Spinal cord (tissue), 4 donors: ENCODE measurements around the gene PDE3B. TPM values are rescaled to one million over a fixed set of nuclear protein-coding genes. Genes with fewer than 3 reads are reported as not detected.

Source experiments
- polyA plus RNA-seq, 2 donors: library from polyadenylated mRNA; unstranded; fragments of 120-200 nt; gene quantifications; one replicate each; pipeline ENCODE4 v1.2.1, GENCODE V29; 2013; ENCODE audit not compliant: insufficient read length in 2 of 2
- small RNA-seq: library from RNA; depleted of rRNA; stranded (forward); fragments of <200 nt; gene quantifications from one replicate; pipeline ENCODE3, GENCODE V24; 2014; ENCODE audit warnings: low replicate concordance
- total RNA-seq, 2 donors: library from RNA; depleted of rRNA in 1 of 2; stranded (reverse); fragments of 120-200 nt in 1 of 2; fragments of >200 nt in 1 of 2; gene quantifications; one replicate each; pipeline versions ENCODE4 v1.2.3 to v1.2.4, GENCODE V29; 2013 to 2014

Gene PDE3B
- total and polyA plus RNA-seq, 4 donors, result 9.8 to 37.7 (median 14.7) TPM

Small RNA genes within 50 kb of the gene (small RNA-seq; reads per million reads assigned to genes)
- not detected for gene CALCP

Other genes starting within 250 kb of the PDE3B start
- gene COPB1, start 144.0 kb upstream of the PDE3B start, total RNA-seq, result 100 to 1,000 TPM; 155 to 167 TPM
- 10 to 100 TPM; 73.1 to 77.6 TPM for gene COPB1, start 144.0 kb upstream of the PDE3B start, polyA plus RNA-seq
- 100 to 1,000 TPM; 135 to 155 TPM for gene PSMA1, start 123.4 kb upstream of the PDE3B start, total RNA-seq
- 100 to 1,000 TPM; 143 to 157 TPM for gene PSMA1, start 123.4 kb upstream of the PDE3B start, polyA plus RNA-seq
- gene CYP2R1, start 248.4 kb downstream of the PDE3B start, total RNA-seq, result 10 to 100 TPM; 20.5 to 23.4 TPM
- gene CYP2R1, start 248.4 kb downstream of the PDE3B start, polyA plus RNA-seq, result 10 to 100 TPM; 17.6 to 19.3 TPM